Fibroblast of mammary gland (primary cell): ENCODE results near the gene SIRT4.

Experiments
- DNase-seq: peaks from one replicate; pipeline ENCODE4 v3.0.0-alpha.2; 2010; ENCODE audit warnings: low read depth
- H3K4me3 ChIP-seq: 2 replicates; pipeline ENCODE4 v1.5.1; 2011; ENCODE audit warnings: low read depth, mild to moderate bottlenecking, low read length, moderate library complexity; ENCODE audit not compliant: control insufficient read depth
- TF ChIP-seq, protein P1 (sequence below): conservative IDR thresholded peaks from 2 replicates; pipeline ENCODE4 v1.5.1; 2011; ENCODE audit warnings: low read depth, low read length, inconsistent platforms; ENCODE audit not compliant: control insufficient read depth, insufficient read depth

Gene SIRT4

DNA sequence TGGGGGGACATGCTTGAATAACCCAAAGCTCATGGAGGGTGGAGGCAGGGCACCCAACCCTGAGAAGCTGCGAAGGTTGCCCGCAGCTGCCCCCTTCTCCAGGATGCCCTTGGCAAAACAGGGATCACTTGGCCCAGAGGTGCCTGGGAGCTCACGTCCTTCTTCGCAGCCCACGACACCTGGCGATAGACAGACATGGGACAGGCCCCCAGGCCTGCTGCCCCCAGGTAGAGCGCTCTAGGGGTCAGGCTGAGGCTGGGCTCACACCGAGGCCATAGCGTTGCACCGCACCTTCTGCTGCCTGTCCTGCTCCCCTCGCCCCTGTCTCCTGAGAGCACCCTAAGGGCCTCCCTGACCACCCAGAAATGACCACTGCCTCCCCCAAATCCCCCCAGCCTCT lies 45.6 kb downstream of the SIRT4 start:
- TF ChIP-seq, protein P1, sequence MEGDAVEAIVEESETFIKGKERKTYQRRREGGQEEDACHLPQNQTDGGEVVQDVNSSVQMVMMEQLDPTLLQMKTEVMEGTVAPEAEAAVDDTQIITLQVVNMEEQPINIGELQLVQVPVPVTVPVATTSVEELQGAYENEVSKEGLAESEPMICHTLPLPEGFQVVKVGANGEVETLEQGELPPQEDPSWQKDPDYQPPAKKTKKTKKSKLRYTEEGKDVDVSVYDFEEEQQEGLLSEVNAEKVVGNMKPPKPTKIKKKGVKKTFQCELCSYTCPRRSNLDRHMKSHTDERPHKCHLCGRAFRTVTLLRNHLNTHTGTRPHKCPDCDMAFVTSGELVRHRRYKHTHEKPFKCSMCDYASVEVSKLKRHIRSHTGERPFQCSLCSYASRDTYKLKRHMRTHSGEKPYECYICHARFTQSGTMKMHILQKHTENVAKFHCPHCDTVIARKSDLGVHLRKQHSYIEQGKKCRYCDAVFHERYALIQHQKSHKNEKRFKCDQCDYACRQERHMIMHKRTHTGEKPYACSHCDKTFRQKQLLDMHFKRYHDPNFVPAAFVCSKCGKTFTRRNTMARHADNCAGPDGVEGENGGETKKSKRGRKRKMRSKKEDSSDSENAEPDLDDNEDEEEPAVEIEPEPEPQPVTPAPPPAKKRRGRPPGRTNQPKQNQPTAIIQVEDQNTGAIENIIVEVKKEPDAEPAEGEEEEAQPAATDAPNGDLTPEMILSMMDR: no peak
- no peak overlapping the region for H3K4me3 ChIP-seq
- DNase-seq: no peak

DNA sequence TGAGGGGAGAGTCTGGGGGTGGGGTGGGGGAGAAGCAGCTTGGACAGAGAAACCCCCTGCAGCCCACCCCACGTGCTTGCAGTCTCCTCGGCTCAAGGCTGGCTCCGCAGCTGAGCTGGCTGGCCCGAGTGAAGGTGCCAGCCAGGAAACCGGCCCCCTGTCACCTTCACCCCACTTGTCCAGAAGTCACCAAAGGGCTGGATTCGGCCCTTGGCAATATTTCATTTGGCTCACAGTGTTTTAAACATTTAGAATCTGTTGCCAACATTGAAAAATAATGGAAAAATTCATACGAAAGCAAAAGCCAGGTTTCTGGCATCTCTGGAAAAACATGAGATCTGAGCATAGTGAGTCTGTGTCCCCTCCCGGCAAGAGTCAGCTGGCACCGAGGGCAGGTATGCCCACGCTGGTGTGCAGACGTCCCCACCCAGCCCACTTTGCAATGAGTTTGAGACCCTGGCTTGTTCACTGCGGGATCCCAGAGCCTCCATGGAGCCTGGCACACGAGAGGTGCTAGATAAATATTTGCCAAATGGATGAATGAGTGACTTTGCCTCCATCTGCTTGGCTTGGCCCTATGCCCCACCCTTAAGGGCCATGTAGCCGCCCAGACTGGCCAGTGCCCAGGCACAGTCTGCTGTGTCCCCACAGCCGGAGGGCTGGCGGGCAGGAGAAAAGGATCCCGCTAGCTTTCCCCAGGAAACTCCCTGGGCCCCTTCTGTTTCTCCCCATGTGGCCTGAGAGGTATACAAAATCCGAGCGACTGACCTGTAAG lies 48.6 kb downstream of the SIRT4 start:
- no peak for DNase-seq
- TF ChIP-seq, protein P1: no peak

DNA sequence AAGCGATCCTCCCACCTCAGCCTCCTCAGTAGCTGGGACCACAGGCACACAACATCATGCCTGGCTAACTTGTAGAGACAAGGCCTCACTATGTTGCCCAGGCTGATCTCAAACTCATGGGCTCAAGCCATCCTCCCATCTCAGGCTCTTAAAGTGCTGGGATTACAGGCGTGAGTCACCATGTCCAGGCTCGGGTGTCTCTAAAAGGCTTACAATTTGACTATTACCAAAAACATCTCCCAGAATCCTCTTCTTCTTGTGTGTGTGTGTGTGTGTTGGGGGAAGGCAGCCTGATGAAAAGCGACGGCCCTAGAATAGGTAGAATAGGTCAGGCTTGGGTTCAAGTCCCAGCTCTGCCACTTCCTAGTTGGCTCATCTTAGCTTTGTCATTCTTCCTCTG lies 50.0 kb downstream of the SIRT4 start:
- peak; percentile 56 for DNase-seq
- H3K4me3 ChIP-seq: no peak overlapping the region
- TF ChIP-seq, protein P1: no peak

More for the DNA sequence above, 48.6 kb downstream of the SIRT4 start:
- no peak overlapping the region for H3K4me3 ChIP-seq

DNA sequence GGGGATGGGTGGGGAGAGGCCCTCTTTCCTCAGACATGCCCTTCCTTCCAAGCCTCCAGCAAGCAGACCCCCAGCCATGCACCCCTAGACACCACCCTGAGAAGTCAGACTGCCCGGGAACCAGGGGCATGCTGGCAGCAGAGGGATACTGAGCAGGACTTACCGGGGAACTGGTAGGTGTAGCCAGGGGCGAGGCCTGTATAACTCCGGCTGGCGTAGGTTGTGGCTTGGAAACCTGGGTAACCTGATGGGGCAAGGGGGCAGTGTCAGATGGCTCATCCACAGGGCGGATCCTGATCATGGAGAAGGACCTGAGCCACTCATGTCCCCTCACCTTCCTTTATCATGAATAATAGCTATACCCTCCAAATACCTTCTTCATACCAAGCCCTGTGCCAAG lies 51.0 kb downstream of the SIRT4 start:
- no peak for DNase-seq
- H3K4me3 ChIP-seq: no peak overlapping the region
- TF ChIP-seq, protein P1: no peak

DNA sequence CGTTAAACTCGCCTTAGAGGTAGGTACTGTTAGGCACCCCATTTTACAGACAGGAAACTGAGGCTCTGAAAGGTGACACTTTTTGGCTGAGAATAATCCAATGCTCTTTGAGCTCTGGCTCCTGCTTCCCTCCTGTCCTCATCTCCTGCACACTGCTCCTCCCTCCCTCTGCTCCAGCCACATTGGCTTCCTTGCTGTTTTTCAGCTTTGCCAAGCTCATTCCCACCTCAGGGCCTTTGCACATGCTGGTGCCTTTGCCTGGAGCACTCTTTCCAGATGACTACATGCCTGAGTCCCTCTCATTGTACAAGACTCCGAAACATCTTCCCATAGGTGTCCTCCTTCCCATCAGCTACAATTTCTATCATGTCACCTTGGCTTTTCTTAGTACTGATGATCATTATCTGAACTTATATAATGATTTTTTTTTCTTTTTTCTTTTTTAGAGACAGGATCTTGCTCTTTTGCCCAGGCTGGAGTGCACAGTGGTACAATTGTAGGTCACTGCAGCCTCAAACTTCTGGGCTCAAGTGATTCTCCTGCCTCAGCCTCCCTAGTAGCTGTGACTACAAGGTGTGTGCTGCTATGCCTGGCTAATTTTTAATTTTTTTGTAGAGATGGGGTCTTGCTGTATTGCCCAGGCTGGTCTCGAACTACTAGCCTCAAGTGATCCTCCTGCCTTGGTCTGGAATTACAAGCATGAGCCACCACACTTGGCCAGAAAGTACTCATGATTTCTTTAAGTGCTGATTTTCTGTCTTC lies 51.6 kb downstream of the SIRT4 start:
- DNase-seq: no peak
- TF ChIP-seq, protein P1: no peak
- H3K4me3 ChIP-seq: no peak overlapping the region

DNA sequence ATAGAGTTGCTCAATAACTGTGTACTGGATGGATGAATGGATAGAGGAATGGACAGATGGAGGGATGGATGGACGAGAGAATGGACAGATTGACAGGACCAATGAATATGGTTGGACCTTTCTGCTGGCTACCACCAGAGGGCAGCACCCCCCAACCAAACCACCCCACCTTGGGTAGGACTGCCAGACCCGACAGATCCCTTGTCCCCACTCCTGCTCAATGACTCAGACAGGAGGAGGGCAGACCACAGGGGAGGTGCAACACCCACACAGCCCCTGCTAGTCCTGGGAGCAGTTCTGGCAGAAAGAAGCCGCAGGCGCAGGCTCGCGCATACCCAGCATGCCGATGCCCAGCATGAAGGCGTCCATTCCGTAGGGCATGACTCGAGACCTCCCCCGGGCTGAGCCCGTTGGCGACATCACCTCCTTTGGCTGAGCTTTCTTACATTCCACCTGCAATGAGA lies 54.5 kb downstream of the SIRT4 start:
- DNase-seq: peak; percentile 90
- H3K4me3 ChIP-seq: no peak overlapping the region
- TF ChIP-seq, protein P1: peak; percentile 89
